Glutamatergic neuron (in vitro differentiated cells): ENCODE data around the gene ROPN1. TPM values are rescaled to one million over a fixed set of nuclear protein-coding genes. Genes with fewer than 3 reads are reported as not detected.

Source experiments
- DNase-seq: peaks from one replicate; pipeline ENCODE4 v3.0.0; 2022
- H3K27ac Mint-ChIP-seq: one replicate; pipeline ENCODE4 v1.8.0; 2020; ENCODE audit warnings: mild to moderate bottlenecking, mixed read lengths, inconsistent platforms; ENCODE audit not compliant: unreplicated experiment
- H3K27me3 Mint-ChIP-seq: one replicate; pipeline ENCODE4 v1.8.0; 2020; ENCODE audit warnings: mild to moderate bottlenecking, moderate library complexity, mixed read lengths, inconsistent platforms; ENCODE audit not compliant: unreplicated experiment
- H3K36me3 Mint-ChIP-seq: one replicate; pipeline ENCODE4 v1.8.0; 2020; ENCODE audit warnings: mild to moderate bottlenecking, mixed read lengths, inconsistent platforms; ENCODE audit not compliant: unreplicated experiment
- H3K4me1 Mint-ChIP-seq: one replicate; pipeline ENCODE4 v1.8.0; 2020; ENCODE audit warnings: mild to moderate bottlenecking, low read depth, mixed read lengths, inconsistent platforms; ENCODE audit not compliant: unreplicated experiment
- H3K4me3 Mint-ChIP-seq: one replicate; pipeline ENCODE4 v1.8.0; 2020; ENCODE audit warnings: mild to moderate bottlenecking, mixed read lengths, inconsistent platforms; ENCODE audit not compliant: unreplicated experiment
- H3K9me3 Mint-ChIP-seq: one replicate; pipeline ENCODE4 v1.8.0; 2020; ENCODE audit warnings: mild to moderate bottlenecking, moderate library complexity, mixed read lengths, inconsistent platforms; ENCODE audit not compliant: unreplicated experiment
- total RNA-seq: library from RNA; stranded (reverse); fragmentation: NEBNext Ultra II Directional; extraction: Animal tissue kit (Norgen Biotek cat#: 25700); gene quantifications from one replicate; pipeline ENCODE4 v1.2.1, GENCODE V29; 2021; ENCODE audit not compliant: unreplicated experiment
- TF ChIP-seq, protein P1 (sequence below): fragments of 200-600 bp; sonication (generic); IDR thresholded peaks from one replicate; pipeline ENCODE4 v1.5.0; 2021; ENCODE audit not compliant: partially characterized antibody, unreplicated experiment

The ROPN1 gene
- total RNA-seq, 1 donor from 2014 or later, result not detected

DNA sequence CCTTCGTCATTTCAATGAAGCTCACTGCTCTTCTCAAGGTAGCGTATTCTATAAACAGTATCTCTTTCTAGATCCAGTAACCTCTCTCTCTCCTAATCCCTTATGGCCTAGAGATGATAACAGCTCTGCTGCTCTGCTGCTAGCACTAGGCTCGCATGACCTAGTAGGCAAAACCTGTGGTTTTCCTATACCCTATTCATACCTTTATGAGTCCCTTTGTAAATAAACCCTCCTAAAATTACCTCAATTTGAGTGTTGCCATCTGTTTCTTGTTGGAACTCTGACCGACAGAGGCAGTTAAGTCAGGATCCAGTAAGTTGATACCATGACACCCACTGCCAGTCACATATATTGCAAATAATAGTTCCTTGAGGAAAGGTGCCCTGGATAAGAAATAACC is 38.2 kb downstream of the ROPN1 start:
- H3K27ac Mint-ChIP-seq, result no peak overlapping the region
- DNase-seq, result no peak
- H3K4me3 Mint-ChIP-seq, result no peak overlapping the region
- no peaks in the 10 kb centered on the region for H3K27me3 Mint-ChIP-seq
- H3K4me1 Mint-ChIP-seq, result no peaks in the 10 kb centered on the region
- no peaks in the 10 kb centered on the region for H3K9me3 Mint-ChIP-seq
- TF ChIP-seq, protein P1, sequence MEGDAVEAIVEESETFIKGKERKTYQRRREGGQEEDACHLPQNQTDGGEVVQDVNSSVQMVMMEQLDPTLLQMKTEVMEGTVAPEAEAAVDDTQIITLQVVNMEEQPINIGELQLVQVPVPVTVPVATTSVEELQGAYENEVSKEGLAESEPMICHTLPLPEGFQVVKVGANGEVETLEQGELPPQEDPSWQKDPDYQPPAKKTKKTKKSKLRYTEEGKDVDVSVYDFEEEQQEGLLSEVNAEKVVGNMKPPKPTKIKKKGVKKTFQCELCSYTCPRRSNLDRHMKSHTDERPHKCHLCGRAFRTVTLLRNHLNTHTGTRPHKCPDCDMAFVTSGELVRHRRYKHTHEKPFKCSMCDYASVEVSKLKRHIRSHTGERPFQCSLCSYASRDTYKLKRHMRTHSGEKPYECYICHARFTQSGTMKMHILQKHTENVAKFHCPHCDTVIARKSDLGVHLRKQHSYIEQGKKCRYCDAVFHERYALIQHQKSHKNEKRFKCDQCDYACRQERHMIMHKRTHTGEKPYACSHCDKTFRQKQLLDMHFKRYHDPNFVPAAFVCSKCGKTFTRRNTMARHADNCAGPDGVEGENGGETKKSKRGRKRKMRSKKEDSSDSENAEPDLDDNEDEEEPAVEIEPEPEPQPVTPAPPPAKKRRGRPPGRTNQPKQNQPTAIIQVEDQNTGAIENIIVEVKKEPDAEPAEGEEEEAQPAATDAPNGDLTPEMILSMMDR, result no peak
- no peaks in the 10 kb centered on the region for H3K36me3 Mint-ChIP-seq

DNA sequence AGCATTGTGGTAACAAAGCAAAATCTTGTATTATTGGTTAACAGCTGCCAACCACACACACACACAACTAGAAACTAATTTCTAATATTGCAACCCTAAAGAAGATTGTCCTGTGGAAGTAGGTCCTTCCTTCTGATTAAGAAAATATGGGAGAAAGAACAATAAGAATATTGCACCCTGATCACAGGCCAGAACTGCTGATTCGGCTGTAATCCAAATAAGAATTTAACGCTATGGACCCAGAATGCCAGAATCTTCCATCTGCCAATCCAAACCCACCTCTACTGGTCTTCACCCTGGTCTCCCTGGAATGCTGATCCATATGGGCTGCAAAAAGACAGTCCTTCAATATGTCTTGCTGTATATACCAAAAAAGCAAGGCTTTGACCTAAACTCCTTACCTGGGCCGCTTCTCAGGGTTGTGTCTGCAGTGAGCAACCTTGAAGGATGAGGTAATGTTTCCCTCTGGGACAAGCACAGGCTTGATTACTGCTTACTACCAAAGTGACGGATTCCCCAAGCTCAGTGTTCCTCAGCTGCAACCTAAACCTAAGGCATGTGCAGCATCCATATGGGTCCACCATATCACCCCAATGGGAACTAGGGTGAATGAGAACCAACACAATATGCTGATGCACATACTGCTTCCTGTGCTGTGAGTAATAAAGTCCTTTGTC is 38.9 kb downstream of the ROPN1 start:
- Mint-ChIP-seq H3K27ac (no peak overlapping the region), H3K36me3 (no peaks in the 10 kb centered on the region)

DNA sequence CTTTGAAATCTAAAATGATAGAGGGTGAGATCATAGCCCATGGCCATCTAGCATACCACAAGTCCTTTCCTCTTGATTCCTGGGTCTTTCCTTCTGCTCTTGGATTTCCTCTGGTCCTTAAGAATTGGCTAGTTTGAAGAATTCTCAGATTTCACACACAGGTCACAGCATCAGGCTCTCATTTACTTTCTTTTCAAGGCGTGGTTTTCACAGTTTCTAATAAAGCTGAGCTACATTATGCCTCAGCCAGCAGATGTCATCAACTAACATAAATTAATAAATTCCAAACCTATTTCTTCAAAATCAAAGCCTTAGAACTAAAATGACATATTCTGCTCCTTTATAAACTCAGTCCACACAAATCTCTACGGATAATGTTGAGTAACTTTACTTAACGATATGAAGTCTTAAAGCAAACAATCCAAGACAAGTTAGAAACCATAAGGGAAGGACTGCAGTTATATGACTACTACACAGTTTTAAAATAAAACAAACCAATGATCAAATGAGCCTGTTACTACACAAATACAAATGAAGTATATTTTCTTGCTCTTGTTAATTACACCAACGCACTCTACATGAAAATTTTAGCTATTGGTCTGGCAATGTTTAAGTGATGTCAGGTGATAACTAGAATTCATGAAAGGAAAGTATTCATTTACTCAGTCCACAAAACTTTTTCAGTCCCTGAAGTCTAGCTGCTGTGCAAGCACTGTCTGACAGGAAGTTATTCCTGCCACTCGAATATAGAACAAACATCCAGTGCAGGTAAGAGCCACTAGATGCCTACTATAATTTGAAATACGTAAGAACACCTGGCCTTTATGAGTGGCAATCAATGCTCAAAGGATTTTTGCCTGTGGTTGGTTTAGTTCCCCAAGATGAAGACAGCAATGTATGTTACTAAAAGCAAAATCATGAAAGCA is 40.1 kb downstream of the ROPN1 start:
- no peaks in the 10 kb centered on the region for H3K4me1 Mint-ChIP-seq
- no peaks in the 10 kb centered on the region for H3K27me3 Mint-ChIP-seq
- no peak overlapping the region for H3K4me3 Mint-ChIP-seq
- no peaks in the 10 kb centered on the region for H3K9me3 Mint-ChIP-seq
- no peak overlapping the region for H3K27ac Mint-ChIP-seq
- H3K36me3 Mint-ChIP-seq, result no peaks in the 10 kb centered on the region
- no peak for DNase-seq
- TF ChIP-seq, protein P1, result no peak

More for the DNA sequence above, 38.9 kb downstream of the ROPN1 start:
- H3K4me1 Mint-ChIP-seq, result no peaks in the 10 kb centered on the region
- TF ChIP-seq, protein P1, result no peak
- no peak overlapping the region for H3K4me3 Mint-ChIP-seq
- no peaks in the 10 kb centered on the region for H3K9me3 Mint-ChIP-seq
- no peaks in the 10 kb centered on the region for H3K27me3 Mint-ChIP-seq
- no peak for DNase-seq

GRCh38 chr3:123949641-123950040 is 42.3 kb downstream of the ROPN1 start:
- Mint-ChIP-seq H3K4me3 (no peak overlapping the region), H3K4me1 (no peaks in the 10 kb centered on the region), H3K27ac (no peak overlapping the region), H3K9me3 (no peaks in the 10 kb centered on the region), H3K27me3 (no peaks in the 10 kb centered on the region), H3K36me3 (no peaks in the 10 kb centered on the region)
- TF ChIP-seq, protein P1, result no peak
- DNase-seq, result no peak

DNA sequence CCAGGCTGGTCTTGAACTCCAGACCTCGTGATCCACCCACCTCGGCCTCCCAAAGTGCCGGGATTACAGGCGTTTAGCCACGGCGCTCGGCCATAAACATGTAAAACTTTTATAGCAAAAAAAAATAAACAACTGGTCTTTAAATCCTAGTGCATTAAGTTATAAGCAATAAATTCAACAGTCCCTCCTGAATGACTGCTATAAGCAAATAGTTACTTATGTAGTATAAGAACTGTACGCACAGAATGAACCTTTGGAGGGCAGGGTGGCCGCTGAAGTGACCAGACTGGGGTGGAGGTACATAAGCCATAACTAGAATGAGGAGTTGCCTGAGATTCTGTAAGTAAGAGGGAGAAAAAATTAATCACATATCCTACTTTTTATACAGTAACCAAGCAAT is 43.5 kb downstream of the ROPN1 start:
- Mint-ChIP-seq H3K27ac (no peak overlapping the region), H3K4me1 (no peaks in the 10 kb centered on the region), H3K27me3 (no peaks in the 10 kb centered on the region), H3K9me3 (no peaks in the 10 kb centered on the region), H3K4me3 (no peak overlapping the region), H3K36me3 (no peaks in the 10 kb centered on the region)
- TF ChIP-seq, protein P1, result no peak
- no peak for DNase-seq
